Cardiac muscle cell (in vitro differentiated cells and primary cell): ENCODE results near the gene GPC5. TPM values are rescaled to one million over a fixed set of nuclear protein-coding genes. Genes with fewer than 3 reads are reported as not detected.

Experiments used
- DNase-seq, 2 donors: peaks; one replicate each; pipeline versions ENCODE4 v3.0.0 to v3.0.0-alpha.2; 2010 to 2017; ENCODE audit warnings: low read depth in 1 of 2, low spot score in 1 of 2
- H3K27ac ChIP-seq: fragments of 200-600 bp; sonication (generic); 2 replicates; pipeline ENCODE4 v1.5.1; 2016
- H3K27me3 ChIP-seq: fragments of 200-600 bp; sonication (generic); 2 replicates; pipeline ENCODE4 v1.6.0; 2016; ENCODE audit warnings: control low read depth
- H3K36me3 ChIP-seq: fragments of 200-600 bp; sonication (generic); 2 replicates; pipeline ENCODE4 v1.5.1; 2016; ENCODE audit warnings: control low read depth
- H3K4me1 ChIP-seq: fragments of 200-600 bp; sonication (generic); 2 replicates; pipeline ENCODE4 v1.8.1; 2017; ENCODE audit warnings: low read depth, mild to moderate bottlenecking, mixed run types
- H3K4me3 ChIP-seq: fragments of 200-600 bp; sonication (generic); 2 replicates; pipeline ENCODE4 v1.5.1; 2016; ENCODE audit warnings: mild to moderate bottlenecking
- H3K9me3 ChIP-seq: fragments of 200-600 bp; sonication (generic); 2 replicates; pipeline ENCODE4 v1.5.1; 2017; ENCODE audit warnings: low read depth, mild to moderate bottlenecking, control low read depth
- CTCF ChIP-seq: IDR thresholded peaks from 2 replicates; pipeline ENCODE4 v1.5.1; 2012; ENCODE audit warnings: low read depth, mild to moderate bottlenecking, low read length
- polyA plus RNA-seq: library from polyadenylated mRNA; unstranded; fragments of >200 nt; fragmentation: Nextera tagmentation; extraction: Ambion mirVana; gene quantifications from 2 replicates; pipeline ENCODE4 v1.2.1, GENCODE V29; 2016
- total RNA-seq: library from RNA; depleted of rRNA; stranded (reverse); fragments of >200 nt; gene quantifications from 2 replicates; pipeline ENCODE4 v1.2.3, GENCODE V29; 2016

Gene GPC5
- total and polyA plus RNA-seq, 2 experiments from 2014 or later = 0.97 to 3.3 TPM

- TF ChIP-seq CTCF = no peak
- DNase-seq = no peak
- peaks cover 27% of the 10 kb centered on the region for H3K4me1 ChIP-seq
Measured at GRCh38 chr13:91741925-91742324, 343.5 kb downstream of the GPC5 start.

GRCh38 chr13:91744284-91744683, 345.9 kb downstream of the GPC5 start:
- DNase-seq = no peak
- no peak for TF ChIP-seq CTCF
- H3K27me3 ChIP-seq = no peaks in the 10 kb centered on the region
- H3K4me3 ChIP-seq = no peak overlapping the region
- no peak overlapping the region for H3K27ac ChIP-seq
- H3K9me3 ChIP-seq = no peaks in the 10 kb centered on the region
- no peaks in the 10 kb centered on the region for H3K36me3 ChIP-seq
- peaks cover 35% of the 10 kb centered on the region for H3K4me1 ChIP-seq

More at GRCh38 chr13:91741925-91742324, 343.5 kb downstream of the GPC5 start:
- H3K27ac ChIP-seq = no peak overlapping the region
- no peaks in the 10 kb centered on the region for H3K9me3 ChIP-seq
- H3K4me3 ChIP-seq = no peak overlapping the region
- H3K36me3 ChIP-seq = no peaks in the 10 kb centered on the region
- H3K27me3 ChIP-seq = no peaks in the 10 kb centered on the region

GRCh38 chr13:91745967-91746366, 347.5 kb downstream of the GPC5 start:
- no peaks in the 10 kb centered on the region for H3K27me3 ChIP-seq
- DNase-seq = peak in 1 of 2 donors; percentile 19
- H3K27ac ChIP-seq = peak overlapping the region; percentile 5
- H3K9me3 ChIP-seq = no peaks in the 10 kb centered on the region
- peaks cover 35% of the 10 kb centered on the region for H3K4me1 ChIP-seq
- H3K4me3 ChIP-seq = no peak overlapping the region
- no peaks in the 10 kb centered on the region for H3K36me3 ChIP-seq
- no peak for TF ChIP-seq CTCF

GRCh38 chr13:91747186-91747585, 348.8 kb downstream of the GPC5 start:
- no peak for TF ChIP-seq CTCF

GRCh38 chr13:91748416-91749089, 350.1 kb downstream of the GPC5 start:
- Histone ChIP-seq H3K27ac (no peak overlapping the region), H3K4me1 (peaks cover 35% of the 10 kb centered on the region), H3K9me3 (no peaks in the 10 kb centered on the region), H3K27me3 (no peaks in the 10 kb centered on the region), H3K4me3 (no peak overlapping the region), H3K36me3 (no peaks in the 10 kb centered on the region)
- DNase-seq = no peak
- TF ChIP-seq CTCF = no peak

More at GRCh38 chr13:91747186-91747585, 348.8 kb downstream of the GPC5 start:
- H3K4me3 ChIP-seq = no peak overlapping the region
- H3K9me3 ChIP-seq = no peaks in the 10 kb centered on the region
- H3K27me3 ChIP-seq = no peaks in the 10 kb centered on the region
- no peak overlapping the region for H3K27ac ChIP-seq
- no peaks in the 10 kb centered on the region for H3K36me3 ChIP-seq
- DNase-seq = no peak
- peaks cover 35% of the 10 kb centered on the region for H3K4me1 ChIP-seq
